Middle frontal gyrus (tissue), 1 donor: ENCODE measurements around the gene MIGA1.
"Not testable (repeated sequence)": the region's sequence is repeated elsewhere in the genome, so short reads cannot be mapped to it uniquely, and the experiment has no call there.

Experiments
- DNase-seq: peaks from one replicate; pipeline ENCODE4 v3.0.0-alpha.2; 2015; ENCODE audit warnings: low spot score; ENCODE audit errors: extremely low spot score

Gene MIGA1, protein sequence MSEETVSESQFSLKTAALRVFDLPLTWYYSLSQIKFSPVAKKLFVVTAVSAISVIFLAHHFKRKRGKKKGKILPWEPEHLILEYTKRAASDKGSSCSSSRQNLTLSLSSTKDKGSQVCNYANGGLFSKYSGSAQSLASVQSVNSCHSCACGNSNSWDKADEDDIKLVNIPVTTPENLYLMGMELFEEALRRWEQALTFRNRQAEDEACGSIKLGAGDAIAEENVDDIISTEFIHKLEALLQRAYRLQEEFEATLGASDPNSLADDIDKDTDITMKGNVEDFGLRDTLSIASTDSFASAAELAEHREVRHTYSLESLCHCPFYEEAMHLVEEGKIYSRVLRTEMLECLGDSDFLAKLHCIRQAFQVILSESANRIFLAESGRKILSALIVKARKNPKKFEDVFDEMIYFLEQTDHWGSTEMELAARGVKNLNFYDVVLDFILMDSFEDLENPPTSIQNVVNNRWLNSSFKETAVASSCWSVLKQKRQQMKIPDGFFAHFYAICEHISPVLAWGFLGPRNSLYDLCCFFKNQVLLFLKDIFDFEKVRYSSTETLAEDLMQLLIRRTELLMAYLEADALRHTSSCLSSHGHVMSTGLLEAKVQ

DNA sequence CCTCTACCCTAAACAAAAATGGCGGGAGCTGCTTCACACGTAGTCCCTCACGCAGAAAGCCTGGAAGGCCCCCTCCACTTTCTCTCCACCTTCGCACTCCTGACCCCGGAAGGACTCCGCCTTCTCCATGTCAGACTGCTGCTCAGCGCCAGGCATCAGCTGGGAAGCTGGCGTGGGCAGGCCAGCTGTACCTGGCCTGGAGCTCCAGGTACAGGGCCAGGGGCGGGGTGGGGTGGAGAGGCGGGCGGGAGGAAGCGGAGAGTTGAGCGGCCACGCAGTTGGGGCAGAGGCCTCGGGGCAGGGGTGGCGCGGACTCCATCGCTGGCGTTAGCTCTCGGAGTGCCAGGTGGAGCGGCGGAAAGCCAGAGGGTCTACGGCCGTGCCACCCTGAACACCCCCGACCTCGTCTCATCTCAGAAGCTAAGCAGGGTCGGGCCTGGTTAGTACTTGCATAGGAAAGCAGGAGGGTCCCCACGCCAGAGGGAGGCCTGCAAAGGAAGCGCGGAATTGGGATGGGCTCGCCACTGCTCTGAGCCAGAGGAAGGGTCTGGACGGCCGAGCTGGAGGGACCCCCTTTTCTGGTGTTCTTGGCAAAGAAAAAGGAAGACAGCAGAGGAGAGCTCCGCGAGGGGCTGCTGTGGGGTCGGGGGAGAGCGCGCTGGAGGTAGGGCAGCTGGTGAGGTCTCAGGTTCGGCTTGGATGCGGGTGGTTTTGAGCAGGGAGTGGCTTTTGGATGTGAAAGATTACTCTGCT, at the start of gene MIGA1:
Gene MIGA1, plus strand, starts transcription at position 121 of the 753 bp plus-strand sequence. CDS start 3,604 bp downstream, outside the sequence.
- DNase-seq: peak; percentile 84

DNA sequence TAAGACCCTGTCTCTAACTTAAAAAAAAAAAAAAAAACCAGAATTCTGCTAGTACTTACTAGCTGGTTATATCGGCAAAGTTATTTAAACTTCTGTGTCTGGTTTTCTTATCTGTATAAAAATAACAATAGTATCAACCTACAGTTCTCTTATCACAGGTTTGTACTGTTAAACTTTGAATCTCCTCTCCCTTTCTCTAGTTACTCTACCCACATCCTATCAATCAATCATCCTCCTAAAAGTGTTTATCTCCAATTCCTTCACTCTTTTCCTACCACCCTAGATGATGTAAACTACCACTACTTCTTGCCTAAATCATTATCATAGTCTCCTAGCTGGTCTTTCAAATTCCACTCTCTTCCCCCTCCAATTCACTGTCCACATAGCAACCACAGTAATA, 47.4 kb upstream of the MIGA1 start:
- DNase-seq: no peak

DNA sequence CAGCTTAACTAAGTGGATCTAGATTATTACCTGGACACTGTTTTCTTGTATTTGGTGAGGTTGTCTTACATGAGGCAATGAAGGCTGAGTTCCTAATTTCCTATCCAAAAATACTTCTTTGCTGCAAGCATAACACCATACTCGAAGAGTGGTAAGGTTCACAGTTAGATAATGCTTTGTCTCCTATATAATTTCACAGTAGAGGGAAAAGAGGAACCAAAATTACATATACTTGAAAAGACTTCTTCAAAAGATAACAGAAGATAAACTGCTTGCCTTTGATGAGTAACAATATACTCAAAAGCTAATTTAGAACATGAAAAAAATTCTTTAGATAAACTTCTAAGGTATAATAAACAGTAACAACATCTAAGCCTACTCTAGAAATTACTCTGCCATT, 40.2 kb upstream of the MIGA1 start:
- DNase-seq: no peak

DNA sequence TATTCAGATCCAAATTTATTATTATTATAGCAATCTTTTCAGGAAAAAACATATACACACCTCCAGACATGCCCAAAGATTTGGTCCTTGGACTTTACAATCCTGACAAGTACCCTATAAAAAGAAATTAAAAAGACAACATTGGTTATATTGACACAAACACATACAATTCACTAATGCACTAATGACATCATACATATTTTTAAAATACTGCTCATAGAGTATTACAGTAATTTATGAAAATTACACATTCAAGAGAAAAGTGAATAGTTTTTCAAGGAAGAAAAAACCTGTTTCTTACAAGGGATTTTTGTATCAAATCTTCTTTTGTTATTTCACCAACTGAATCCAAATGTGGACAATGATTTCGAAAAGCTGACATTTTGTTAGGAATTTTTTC, 38.1 kb upstream of the MIGA1 start:
- DNase-seq: no peak

DNA sequence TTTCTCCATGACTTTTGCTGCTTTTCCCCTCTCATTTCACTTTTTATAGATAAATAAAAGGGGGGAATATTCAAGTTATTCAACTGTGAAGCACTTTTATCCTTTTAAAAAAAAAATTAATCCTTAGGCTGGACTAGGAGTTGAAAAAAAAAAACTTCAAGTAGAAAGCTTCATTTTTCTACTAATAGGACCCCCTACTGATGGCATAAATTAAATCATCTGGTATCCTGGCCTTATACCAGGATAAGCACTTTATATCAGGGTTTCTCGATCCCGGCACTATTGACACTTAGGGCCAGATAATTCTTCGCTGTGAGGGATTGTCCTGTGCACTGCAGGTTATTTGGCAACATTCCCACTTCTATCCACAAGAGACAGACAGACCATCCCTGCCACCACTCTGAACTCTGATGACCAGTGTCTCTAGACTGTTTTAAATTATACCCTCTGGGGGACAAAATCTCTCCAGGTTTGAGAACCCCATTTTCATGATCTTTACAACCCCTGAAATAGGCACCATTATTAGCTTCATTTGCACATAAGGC, 37.4 kb upstream of the MIGA1 start:
- DNase-seq: no peak

DNA sequence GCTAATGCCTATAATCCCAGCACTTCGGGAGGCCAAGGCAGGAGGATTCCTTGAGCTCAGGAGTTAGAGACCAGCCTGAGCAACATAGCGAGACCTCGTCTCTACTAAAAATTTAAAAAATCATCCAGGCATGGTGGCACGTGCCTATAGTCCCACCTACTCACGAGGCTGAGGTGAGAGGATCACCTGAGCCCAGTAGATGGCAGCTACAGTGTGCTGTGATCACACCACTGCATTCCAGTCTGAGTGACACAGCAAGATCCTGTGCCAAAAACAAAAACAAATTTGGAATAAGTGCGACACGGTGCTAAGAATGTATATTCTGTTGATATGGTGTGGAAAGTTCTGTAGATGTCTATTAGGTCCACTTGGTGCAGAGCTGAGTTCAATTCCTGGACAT, 34.9 kb upstream of the MIGA1 start:
- DNase-seq: no peak

DNA sequence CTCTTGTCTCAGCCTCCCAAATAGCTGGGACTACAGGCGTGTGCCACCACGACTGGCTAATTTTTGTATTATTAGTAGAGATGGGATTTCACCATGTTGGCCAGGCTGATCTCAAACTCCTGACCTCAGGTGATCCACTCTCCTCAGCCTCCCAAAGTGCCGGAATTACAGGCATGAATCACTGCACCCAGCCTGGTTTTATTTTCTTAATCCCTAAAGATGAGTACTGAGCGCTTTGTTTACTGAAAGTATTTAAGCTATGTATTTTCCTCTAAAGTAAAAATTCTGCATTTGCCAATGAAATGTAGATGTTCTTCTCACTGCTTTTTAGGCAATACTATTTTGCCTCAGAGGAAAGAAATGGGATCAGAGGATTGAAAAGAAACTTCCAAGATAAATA, 30.0 kb upstream of the MIGA1 start:
- not testable (repeated sequence) for DNase-seq

DNA sequence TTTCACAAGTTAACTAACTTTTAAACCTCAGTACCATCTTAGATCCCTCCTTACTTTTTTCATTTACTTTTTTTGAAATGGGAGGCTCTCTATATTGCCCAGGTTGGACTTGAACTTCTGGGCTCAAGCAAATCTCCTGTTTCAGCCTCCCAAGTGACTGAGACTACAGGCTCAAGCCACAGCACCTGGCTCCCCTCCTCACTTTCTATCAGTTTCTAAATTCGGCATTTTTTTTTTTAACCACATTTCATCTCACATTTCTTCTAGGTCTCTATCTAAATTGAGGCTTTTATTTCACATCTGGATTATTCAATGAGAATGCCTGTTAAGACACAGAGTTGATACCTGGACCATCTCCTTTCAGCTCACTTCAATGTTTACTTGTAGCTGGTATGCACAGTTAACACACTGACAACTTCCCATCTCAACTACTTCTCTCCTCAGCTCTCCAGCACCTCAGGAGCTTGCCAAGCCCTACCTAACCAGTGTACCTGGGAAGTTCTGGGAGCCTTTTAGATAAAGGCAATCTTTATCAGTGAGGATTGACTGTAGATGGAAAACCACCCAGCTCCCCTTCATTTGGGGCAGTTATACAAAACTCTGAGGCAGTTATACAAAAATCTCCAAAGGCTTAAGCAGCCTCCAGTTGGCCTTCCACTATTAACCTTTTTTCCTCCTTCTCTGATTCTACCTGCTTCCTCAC, 23.2 kb upstream of the MIGA1 start:
- DNase-seq: no peak

DNA sequence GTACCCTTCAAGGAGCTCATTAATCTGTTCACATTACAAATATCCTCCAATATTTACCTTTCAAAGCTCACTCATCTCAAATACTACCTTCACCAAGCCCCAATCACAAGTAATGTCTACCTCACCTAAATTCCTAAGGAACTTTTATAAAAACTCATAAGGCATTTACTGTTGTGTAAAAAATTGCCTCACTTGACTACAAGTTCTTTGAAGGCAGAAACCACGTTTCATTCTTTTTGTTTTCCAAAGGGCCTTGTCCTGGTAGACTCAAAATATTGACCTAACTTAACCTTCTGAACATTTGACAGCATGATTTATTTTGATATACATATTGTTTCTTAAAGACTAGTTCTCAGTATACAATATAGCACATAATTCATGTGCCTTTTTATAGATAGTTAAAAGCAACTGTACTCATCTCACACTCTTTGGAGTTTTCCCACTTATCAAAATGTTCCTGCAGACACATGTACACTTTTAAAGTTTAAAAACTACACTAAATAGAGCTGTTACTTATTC, 22.3 kb upstream of the MIGA1 start:
- no peak for DNase-seq

DNA sequence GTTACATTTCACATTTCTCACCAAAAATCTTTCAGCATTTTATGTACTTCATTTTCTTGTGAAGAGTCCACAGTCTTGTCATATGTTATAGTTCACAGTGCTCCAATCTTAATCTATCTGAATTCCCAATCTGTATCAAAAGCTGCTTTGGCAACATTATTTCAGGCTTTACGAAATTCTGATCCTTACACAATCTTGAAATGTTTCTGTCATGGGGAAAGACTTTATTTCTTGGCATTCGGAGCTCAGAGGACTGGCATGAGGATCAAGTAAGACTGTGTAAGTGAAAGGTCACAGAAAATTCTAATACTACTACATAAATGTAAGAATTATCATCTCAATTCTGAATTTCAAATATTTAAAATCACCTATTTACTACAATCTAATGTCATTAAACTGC, 21.8 kb upstream of the MIGA1 start:
- DNase-seq: no peak

DNA sequence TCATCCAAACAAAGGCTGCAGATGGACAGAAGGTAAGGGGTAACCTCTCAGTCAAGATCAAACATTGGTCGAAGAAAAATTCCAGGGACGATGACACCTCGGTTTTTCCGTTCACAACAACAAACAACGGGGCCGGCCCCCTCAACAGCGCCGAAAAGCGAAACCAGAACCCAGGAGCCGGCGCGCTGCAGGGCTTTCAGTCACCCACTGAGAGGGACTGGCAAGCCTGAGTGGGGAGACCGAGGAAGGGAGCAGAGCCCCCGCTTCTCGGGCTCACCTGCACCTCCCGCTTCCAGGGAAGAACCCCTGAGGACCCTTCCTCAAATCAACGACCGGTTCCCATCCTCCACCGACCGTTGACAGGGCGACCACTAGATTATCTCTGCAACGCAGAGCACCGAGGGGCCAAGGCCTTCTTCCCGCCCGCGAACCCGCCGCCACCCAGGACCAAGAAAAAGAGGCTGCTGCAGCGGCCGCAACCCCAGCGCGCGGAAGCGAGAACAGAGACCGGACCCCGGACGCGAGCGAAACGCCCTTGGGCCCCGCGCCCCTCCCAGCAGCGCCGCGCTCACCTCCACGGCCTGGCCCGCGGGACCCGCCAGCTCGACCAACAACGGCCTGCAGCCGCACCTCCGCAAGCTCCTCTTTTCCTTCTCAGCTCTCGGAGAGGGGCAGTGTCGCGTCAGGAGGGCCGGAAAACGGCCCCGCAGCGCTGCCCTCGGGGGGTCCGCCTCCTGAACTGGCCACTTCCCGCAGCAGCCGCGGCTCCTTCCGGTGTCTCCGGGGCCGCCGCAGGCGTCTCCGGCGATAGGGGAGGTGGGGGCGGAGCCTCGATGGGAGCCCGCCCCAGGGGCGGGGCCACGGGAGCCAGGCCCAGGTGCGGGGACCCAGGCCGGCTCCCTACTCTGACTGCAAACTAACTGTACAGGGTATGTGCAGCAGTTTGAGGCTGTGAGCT, 20.1 kb upstream of the MIGA1 start, which contains the start of gene USP33:
Gene USP33, minus strand, starts transcription at position 782 of the 958 bp plus-strand sequence. CDS start 18,155 bp downstream, outside the sequence.
- peak; percentile 68 for DNase-seq

DNA sequence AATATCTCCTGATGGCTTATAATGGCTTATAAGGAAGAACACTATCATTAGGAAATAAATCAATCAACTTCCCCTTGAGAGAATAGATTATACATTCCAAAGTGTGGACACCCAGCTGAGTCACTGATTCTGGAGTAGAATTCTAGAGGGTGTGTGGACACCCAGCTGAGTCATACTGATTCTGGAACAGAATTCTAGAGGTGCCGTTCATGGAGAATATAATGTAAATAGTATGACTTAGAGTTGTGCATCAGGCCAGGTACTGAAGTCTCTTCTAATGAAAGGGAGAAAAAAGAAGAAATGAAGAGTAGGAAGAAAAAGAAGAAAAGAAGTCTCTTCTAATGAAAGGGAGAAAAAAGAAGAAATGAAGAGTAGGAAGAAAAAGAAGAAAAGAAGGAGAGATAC, 17.4 kb upstream of the MIGA1 start:
- DNase-seq: no peak

DNA sequence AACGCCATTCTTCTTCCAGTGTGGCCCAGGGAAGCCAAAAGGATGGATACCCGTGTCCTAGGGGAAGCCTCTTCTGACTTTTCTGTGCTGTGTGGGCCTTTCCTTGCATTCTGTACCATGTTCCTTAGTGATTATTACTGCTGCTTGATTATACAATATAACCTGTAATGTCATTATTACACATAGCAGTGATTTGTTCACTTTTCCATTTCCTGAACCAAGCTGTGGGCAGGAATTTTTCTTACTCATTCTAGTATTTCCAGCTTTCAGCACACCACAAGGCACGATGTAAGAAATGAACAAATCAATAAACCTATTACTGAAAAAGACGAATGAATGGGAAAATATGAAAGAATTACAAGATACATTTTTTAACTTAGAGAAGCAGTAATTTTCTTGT, 11.4 kb upstream of the MIGA1 start:
- no peak for DNase-seq

DNA sequence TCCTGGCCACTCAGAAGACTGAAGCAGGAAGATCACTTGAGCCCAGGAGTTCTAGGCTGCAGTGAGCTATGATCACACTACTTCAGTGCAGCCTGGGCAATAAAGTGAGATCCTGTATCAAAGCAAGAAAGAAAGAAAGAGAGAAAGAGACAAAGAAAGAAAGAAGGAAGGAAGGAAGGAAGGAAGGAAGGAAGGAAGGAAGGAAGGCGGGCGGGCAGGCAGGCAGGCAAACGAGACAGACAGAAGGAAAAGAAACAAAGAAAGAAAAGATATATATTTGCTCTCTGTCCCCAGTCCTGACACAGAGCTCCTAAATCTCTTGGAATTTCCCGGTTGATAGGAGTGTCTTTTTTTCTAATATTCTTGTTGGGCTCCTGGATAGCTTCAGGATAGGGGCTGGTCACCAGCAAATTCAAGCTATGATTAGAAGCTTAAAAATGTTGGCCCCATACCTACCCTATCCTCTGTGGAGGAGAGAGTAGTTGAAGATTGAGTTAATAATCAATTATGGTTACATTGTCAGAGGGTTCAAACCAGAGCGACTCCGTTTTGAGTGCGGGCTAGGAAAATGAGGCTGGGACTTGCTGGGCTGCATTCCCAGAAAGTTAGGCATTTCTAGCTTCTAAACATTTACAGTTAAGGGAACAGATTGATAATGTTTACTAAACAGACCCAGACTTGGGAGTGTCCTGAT, 3.3 kb upstream of the MIGA1 start:
- DNase-seq: no peak

DNA sequence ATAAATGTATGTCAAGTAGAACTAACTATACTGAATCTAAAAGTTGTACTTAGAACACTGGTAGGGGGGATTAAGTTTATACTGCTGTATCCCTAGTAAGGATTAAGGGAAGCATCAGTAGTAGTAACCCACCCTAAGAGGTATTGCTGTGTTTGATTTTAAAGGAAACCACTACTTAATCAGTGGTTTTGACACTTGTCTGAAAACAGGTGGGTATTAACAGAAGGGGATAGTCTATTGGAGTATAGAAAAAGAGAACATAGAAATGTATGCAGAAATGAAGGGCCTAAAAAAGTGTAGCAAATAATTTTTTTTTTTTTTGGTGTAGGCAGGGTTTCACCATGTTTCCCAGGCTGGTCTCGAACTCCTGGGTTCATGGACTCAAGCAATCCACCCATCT, 2.2 kb downstream of the MIGA1 start:
- DNase-seq: no peak

DNA sequence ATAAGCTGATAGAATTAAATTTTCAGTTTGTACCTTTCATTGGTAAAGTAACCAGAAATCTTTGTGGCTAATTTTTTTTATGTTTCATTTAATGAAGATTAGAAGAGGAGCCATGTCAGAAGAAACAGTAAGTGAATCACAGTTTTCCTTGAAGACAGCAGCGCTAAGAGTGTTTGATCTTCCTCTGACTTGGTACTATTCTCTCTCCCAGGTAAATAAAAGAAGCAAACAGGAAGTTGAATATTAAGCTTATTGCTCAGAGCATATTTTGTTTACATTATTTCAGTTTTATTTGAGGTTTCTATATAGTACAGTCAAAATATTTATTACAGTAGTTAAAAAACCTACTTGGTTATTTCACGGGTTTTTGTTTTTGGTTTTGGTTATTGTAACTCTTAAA, 3.7 kb downstream of the MIGA1 start:
- no peak for DNase-seq

DNA sequence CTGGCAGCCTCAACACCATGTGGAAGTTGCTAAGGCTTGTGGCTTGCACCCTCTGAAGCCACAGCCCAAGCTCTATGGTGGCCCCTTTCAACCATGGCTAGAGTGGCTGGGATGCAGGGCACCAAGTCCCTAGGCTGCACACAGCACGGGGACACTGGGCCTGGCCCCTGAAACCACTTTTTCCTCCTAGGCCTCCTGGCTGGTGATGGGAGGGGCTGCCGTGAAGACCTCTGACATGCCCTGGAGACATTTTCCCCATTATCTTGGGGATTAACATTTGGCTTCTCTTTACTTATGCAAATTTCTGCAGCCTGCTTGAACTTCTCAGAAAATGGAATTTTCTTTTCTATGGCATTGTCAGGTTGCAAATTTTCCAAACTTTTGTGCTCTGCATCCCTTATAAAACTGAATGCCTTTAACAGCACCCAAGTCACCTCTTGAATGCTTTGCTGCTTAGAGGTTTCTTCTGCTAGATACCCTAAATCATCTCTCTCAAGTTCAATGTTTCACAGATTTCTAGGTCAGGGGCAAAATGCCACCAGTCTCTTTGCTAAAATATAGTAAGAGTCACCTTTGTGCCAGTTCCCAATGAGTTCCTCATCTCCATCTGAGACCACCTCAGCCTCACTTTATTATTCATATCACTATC, 6.8 kb downstream of the MIGA1 start:
- DNase-seq: not testable (repeated sequence)

DNA sequence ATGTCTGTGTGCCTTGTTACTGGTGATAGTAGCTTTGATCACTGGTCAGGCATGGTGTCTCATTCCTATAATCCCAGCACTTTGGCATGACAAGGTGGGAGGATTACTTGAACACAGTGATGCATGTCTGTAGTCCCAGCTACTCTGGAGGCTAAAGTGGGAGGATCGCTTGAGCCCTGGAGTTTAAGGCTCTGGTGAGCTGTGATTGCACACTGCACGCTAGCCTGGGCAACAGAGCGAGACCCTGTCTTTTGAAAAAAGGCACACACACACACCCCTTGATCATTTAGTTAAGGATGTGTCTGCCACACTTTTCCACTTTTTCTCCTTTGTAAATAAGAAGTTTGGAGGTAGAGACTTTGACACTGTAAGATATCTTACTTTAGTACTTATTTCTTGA, 15.1 kb downstream of the MIGA1 start:
- DNase-seq: no peak
